ENCODE data around the gene TSEN15.

Gene TSEN15

DNA sequence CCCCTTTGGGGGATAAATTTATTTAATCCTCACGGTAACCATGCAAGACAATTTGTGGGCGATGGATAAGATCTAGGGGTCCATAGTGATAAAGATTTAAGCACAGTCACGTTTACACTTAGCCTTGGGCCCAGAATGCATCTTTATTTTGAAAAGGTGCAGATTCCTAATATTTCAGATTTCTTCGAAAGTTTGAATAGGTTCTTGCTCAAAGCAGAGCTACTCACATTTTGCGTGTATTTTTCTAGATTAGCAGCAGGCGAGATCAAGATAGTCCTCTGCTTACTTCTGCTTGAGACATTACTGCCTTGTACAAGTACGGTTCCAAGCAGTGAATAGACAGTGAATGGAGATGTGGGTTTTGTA is 647 bp downstream of the TSEN15 start:
- DNase-seq (ENCODE audit: low read depth in 2 of 2) = peak in 1 of 2 donors; percentile 18
- TF ChIP-seq, protein P1, sequence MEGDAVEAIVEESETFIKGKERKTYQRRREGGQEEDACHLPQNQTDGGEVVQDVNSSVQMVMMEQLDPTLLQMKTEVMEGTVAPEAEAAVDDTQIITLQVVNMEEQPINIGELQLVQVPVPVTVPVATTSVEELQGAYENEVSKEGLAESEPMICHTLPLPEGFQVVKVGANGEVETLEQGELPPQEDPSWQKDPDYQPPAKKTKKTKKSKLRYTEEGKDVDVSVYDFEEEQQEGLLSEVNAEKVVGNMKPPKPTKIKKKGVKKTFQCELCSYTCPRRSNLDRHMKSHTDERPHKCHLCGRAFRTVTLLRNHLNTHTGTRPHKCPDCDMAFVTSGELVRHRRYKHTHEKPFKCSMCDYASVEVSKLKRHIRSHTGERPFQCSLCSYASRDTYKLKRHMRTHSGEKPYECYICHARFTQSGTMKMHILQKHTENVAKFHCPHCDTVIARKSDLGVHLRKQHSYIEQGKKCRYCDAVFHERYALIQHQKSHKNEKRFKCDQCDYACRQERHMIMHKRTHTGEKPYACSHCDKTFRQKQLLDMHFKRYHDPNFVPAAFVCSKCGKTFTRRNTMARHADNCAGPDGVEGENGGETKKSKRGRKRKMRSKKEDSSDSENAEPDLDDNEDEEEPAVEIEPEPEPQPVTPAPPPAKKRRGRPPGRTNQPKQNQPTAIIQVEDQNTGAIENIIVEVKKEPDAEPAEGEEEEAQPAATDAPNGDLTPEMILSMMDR (IDR thresholded peaks at IDR 0.05; ENCODE audit: low read depth, low read length) = no peak
- H3K4me3 ChIP-seq (replicated peaks in 1 of 2; ENCODE audit: low read depth in 2 of 2, low read length in 2 of 2) = peak overlapping the region; percentile 78 to 93

DNA sequence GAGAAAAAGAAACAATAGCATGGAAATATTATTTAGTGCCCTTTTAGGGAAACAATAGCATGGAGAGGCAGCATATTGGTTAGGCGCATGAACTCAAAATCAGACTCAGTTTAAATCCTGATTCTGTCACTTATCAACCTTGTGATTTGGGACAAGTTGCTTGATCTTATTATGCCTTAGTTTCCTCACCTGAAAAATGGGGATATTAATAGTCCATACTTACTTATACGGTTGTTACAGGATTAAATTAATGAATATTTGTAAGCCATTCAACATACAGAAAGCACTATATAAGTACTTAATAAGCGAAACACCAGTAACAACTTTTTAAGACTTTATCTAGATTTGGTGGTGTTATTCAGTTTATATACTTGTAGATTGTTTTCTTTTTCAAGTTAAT is 1.2 kb downstream of the TSEN15 start:
- DNase-seq (ENCODE audit: low read depth in 2 of 2) = no peak
- TF ChIP-seq, protein P1 (IDR thresholded peaks at IDR 0.05; ENCODE audit: low read depth, low read length) = no peak
- H3K4me3 ChIP-seq (replicated peaks in 1 of 2; ENCODE audit: low read depth in 2 of 2, low read length in 2 of 2) = peak overlapping the region in 1 of 2 donors; percentile 78

DNA sequence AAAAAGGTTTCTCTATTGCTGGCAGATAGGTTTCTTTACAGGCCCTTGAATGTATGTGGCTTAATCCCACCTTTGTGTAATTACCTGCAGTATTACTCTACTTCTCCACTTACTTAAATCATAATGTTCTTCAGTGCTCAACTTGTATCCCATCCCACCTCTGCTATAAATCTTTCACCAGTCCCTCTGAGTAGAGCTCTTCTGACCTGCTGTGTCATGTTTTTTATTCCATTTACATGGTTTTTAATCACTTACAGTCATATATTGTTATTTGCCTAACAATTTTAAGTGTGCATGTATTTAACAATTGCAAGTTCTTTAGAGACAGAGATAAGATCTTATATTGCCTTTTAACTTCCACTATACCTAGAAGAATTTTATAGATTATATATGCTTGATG is 2.4 kb downstream of the TSEN15 start:
- TF ChIP-seq, protein P1 (IDR thresholded peaks at IDR 0.05; ENCODE audit: low read depth, low read length) = no peak
- no peak for DNase-seq (ENCODE audit: low read depth in 2 of 2)
- no peak overlapping the region for H3K4me3 ChIP-seq (replicated peaks in 1 of 2; ENCODE audit: low read depth in 2 of 2, low read length in 2 of 2)

DNA sequence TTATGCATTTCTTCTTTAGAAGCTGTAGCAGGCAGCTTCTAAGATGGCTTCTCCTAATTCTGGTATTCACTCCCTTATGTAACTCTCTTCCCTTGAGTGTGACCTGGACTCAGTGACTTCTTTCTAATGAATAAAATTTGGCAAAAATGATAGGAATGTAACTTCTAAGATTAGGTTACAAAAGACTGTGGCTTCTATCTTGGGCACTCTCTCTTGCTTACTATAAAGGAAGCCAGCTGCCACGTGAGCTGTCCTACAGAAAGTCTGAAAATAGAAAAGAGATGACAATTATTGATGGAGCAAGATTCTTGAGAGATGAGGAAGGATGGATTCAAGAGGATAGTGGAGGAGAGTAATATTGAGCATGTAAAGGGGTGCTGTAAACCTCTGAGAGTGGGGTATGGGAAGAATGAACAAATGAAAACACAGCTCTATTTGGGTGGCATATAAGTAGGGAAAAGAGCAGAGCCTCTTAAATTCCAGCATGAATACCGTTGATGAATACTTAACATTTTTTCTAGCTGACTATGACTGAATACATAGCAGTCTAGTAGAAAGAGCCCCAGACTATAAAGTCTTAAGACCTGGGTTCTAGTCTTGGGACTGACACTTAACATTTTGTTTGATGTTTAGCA is 5.5 kb downstream of the TSEN15 start:
- TF ChIP-seq, protein P1 (IDR thresholded peaks at IDR 0.05; ENCODE audit: low read depth, low read length) = no peak
- peak overlapping the region in 1 of 2 donors; percentile 6 for H3K4me3 ChIP-seq (replicated peaks in 1 of 2; ENCODE audit: low read depth in 2 of 2, low read length in 2 of 2)
- peak; percentile 80 to 84 for DNase-seq (ENCODE audit: low read depth in 2 of 2)

DNA sequence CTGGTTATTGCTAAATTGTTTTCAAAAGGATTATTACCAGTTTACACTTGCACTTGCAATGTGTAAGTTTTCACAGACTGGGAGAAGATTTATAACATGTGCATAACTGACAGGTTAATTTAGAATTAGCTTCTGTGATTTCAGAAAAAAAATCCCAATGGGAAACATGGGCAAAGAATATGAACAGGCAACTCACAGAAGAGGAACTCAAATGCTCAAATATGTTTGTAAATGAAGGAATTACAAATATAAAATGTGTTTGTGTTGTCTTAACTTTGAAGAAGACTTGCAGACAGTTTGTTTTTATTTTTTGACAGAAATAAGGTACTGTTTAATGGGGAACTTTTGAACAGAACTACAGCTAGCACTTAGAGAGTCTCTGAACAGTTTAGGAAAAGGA is 8.4 kb downstream of the TSEN15 start:
- no peak overlapping the region for H3K4me3 ChIP-seq (replicated peaks in 1 of 2; ENCODE audit: low read depth in 2 of 2, low read length in 2 of 2)
- DNase-seq (ENCODE audit: low read depth in 2 of 2) = no peak
- TF ChIP-seq, protein P1 (IDR thresholded peaks at IDR 0.05; ENCODE audit: low read depth, low read length) = no peak

DNA sequence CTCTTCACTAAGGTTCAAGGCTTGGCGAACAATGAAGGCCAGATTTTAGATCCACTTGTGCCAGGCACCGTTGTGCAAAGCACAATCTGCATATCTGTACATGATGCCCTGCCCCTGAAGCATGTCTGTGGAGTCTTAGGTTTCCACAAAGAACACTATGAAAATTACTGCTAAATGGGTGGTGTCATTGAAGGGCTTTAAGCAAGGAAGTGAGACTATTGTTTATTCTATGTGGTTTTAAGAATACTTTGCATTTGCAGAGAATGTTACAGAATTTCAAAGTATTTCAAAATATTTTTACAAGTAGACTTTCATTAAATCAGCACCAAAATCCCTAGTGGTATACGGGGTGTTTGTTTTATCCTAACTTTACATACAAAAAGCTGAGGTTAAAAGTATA is 8.8 kb downstream of the TSEN15 start:
- H3K4me3 ChIP-seq (replicated peaks in 1 of 2; ENCODE audit: low read depth in 2 of 2, low read length in 2 of 2) = no peak overlapping the region
- TF ChIP-seq, protein P1 (IDR thresholded peaks at IDR 0.05; ENCODE audit: low read depth, low read length) = no peak
- peak in 1 of 2 donors; percentile 57 for DNase-seq (ENCODE audit: low read depth in 2 of 2)

All from cardiac fibroblast (primary cell).